IMR-90 (cell line): ENCODE results near the gene RND1. TPM values are rescaled to one million over a fixed set of nuclear protein-coding genes. Genes with fewer than 3 reads are reported as not detected.
"Not testable (repeated sequence)": the region's sequence is repeated elsewhere in the genome, so short reads cannot be mapped to it uniquely, and the experiment has no call there.

ENCODE experiments used
- ATAC-seq: fragments of 200-7000 bp; cut with Tn5 transposase; 2 replicates; pipeline ENCODE4 v1.9.1; 2020; ENCODE audit warnings: low read depth, mild to moderate bottlenecking, moderate library complexity
- BruUV-seq: library from RNA; stranded (reverse); fragments of 400-500 nt; replicated peaks from 2 replicates; lab custom pipeline; 2021; lab: Mats Ljungman, UMichigan
- CTCF ChIA-PET: fragments of 300-600 bp; formaldehyde crosslinking; extraction: SDS; loops from one replicate; lab custom pipeline; 2021; ENCODE audit warnings: antibody characterized with exemption; lab: Yijun Ruan, JAX
- POLR2A ChIA-PET: fragments of 300-600 bp; sonication (Branson Sonifier 250); formaldehyde crosslinking; loops from one replicate; lab custom pipeline; 2022; ENCODE audit warnings: antibody characterized with exemption; ENCODE audit not compliant: unreplicated experiment; lab: Charles Lee
- DNase-seq: peaks from one replicate; pipeline ENCODE4 v3.0.0; 2013
- H2AFZ ChIP-seq: replicated peaks from 2 replicates; pipeline ENCODE3; 2013; ENCODE audit warnings: low read length, mild to moderate bottlenecking; ENCODE audit not compliant: poor library complexity
- H2AK5ac ChIP-seq: 2 replicates; pipeline ENCODE4 v1.6.1; 2013; ENCODE audit warnings: low read depth, low read length, inconsistent platforms
- H2AK9ac ChIP-seq: replicated peaks from 2 replicates; pipeline ENCODE3; 2013; ENCODE audit warnings: mild to moderate bottlenecking, low read depth, low read length, moderate library complexity; ENCODE audit not compliant: poor library complexity
- H2BK120ac ChIP-seq: 2 replicates; pipeline ENCODE4 v1.6.1; 2013; ENCODE audit warnings: low read depth, low read length, inconsistent platforms
- H2BK15ac ChIP-seq: 3 replicates; pipeline ENCODE4 v1.6.1; 2013; ENCODE audit warnings: low read depth, low read length, inconsistent platforms
- H2BK20ac ChIP-seq: 2 replicates; pipeline ENCODE4 v1.6.1; 2013; ENCODE audit warnings: low read depth, mild to moderate bottlenecking, inconsistent platforms, low read length, moderate library complexity
- H2BK5ac ChIP-seq: 2 replicates; pipeline ENCODE4 v1.6.1; 2013; ENCODE audit warnings: mild to moderate bottlenecking, low read depth, low read length, inconsistent platforms; ENCODE audit not compliant: poor library complexity, severe bottlenecking
- H3K14ac ChIP-seq: replicated peaks from 2 replicates; pipeline ENCODE4 v1.6.1; 2013; ENCODE audit warnings: low read depth, low read length, inconsistent platforms
- H3K18ac ChIP-seq: 2 replicates; pipeline ENCODE4 v1.6.1; 2013; ENCODE audit warnings: low read depth, low read length, control low read depth
- H3K23ac ChIP-seq: 2 replicates; pipeline ENCODE4 v1.6.1; 2013; ENCODE audit warnings: low read depth, low read length, inconsistent platforms
- H3K27ac ChIP-seq: 2 replicates; pipeline ENCODE4 v1.5.1; 2013; ENCODE audit warnings: mild to moderate bottlenecking, control low read depth, low read length; ENCODE audit not compliant: insufficient read depth
- H3K27me3 ChIP-seq: 2 replicates; pipeline ENCODE4 v1.6.1; 2013; ENCODE audit warnings: low read length; ENCODE audit not compliant: control insufficient read depth, insufficient read depth
- H3K36me3 ChIP-seq: 2 replicates; pipeline ENCODE4 v1.6.1; 2013; ENCODE audit warnings: low read length, mixed read lengths; ENCODE audit not compliant: control insufficient read depth, insufficient read depth
- H3K4ac ChIP-seq: 2 replicates; pipeline ENCODE4 v1.6.1; 2013; ENCODE audit warnings: low read depth, low read length, inconsistent platforms
- H3K4me1 ChIP-seq: 2 replicates; pipeline ENCODE4 v1.6.1; 2013; ENCODE audit warnings: low read length, mixed read lengths; ENCODE audit not compliant: control insufficient read depth, insufficient read depth
- H3K4me2 ChIP-seq: 2 replicates; pipeline ENCODE4 v1.6.1; 2013; ENCODE audit warnings: low read depth, mild to moderate bottlenecking, control low read depth, low read length, moderate library complexity
- H3K4me3 ChIP-seq: 2 replicates; pipeline ENCODE4 v1.5.1; 2013; ENCODE audit warnings: low read depth, mild to moderate bottlenecking, control low read depth, low read length, moderate library complexity; ENCODE audit not compliant: insufficient read depth
- H3K56ac ChIP-seq: 2 replicates; pipeline ENCODE4 v1.6.1; 2013; ENCODE audit warnings: low read length, inconsistent platforms; ENCODE audit not compliant: insufficient read depth; ENCODE audit errors: extremely low read depth
- H3K79me1 ChIP-seq, 2 experiments: 2 replicates each; pipeline ENCODE4 v1.6.1; 2013; ENCODE audit warnings: low read length in 2 of 2, inconsistent platforms in 1 of 2, low read depth in 1 of 2
- H3K9ac ChIP-seq: 2 replicates; pipeline ENCODE4 v1.6.1; 2013; ENCODE audit warnings: low read depth, low read length, control low read depth
- H3K9me1 ChIP-seq: 2 replicates; pipeline ENCODE4 v1.6.1; 2013; ENCODE audit warnings: low read length, inconsistent platforms; ENCODE audit not compliant: insufficient read depth
- H3K9me3 ChIP-seq: 2 replicates; pipeline ENCODE4 v1.6.1; 2013; ENCODE audit warnings: low read length; ENCODE audit not compliant: control insufficient read depth, insufficient read depth
- H4K20me1 ChIP-seq: 2 replicates; pipeline ENCODE4 v1.6.1; 2013; ENCODE audit warnings: low read length, inconsistent platforms; ENCODE audit not compliant: insufficient read depth
- H4K5ac ChIP-seq: 2 replicates; pipeline ENCODE4 v1.6.1; 2013; ENCODE audit warnings: mild to moderate bottlenecking, low read depth, low read length, control low read depth
- H4K8ac ChIP-seq, 2 experiments: 2 replicates each; pipeline ENCODE4 v1.6.1; 2013; ENCODE audit warnings: low read depth in 2 of 2, low read length in 2 of 2, control low read depth in 1 of 2, inconsistent platforms in 1 of 2
- H4K91ac ChIP-seq: 2 replicates; pipeline ENCODE4 v1.6.1; 2013; ENCODE audit warnings: low read depth, low read length, inconsistent platforms; ENCODE audit not compliant: insufficient read depth
- WGBS, 2 experiments: methylation state at CpG; one replicate each; pipeline versions ENCODE4 v1.1.5 to v1.1.7; 2013; ENCODE audit warnings: missing lambda C conversion rate in 2 of 2; ENCODE audit not compliant: insufficient read length in 1 of 2; ENCODE audit errors: extremely low coverage in 2 of 2; 5-methylcytosine and 5-hydroxymethylcytosine counted together
- dilution Hi-C: fragments of 300-500 bp; cut with HindIII; formaldehyde crosslinking; loops from one replicate; pipeline ENCODE4 v1.14.3; 2018; ENCODE audit warnings: low sequenced_read_pairs; ENCODE audit not compliant: unreplicated experiment
- in situ Hi-C: fragments of 300-500 bp; cut with MboI; formaldehyde crosslinking; loops from 3 replicates; pipeline ENCODE4 v1.14.3; 2019; ENCODE audit warnings: low sequenced_read_pairs, inconsistent platforms, mixed read lengths
- intact Hi-C: fragments of 100-400 bp; cut with micrococcal nuclease; formaldehyde crosslinking; loops from 2 replicates; pipeline ENCODE4 v1.10.0; 2022
- polyA plus RNA-seq, 3 experiments: library from polyadenylated mRNA; depleted of rRNA; stranded (reverse); fragments of >200 nt; gene quantifications; 2 replicates each; pipeline ENCODE4 v1.2.3, GENCODE V29; 2012; ENCODE audit warnings: low replicate concordance in 1 of 3
- total RNA-seq: library from RNA; depleted of rRNA; stranded (reverse); fragments of >200 nt; gene quantifications from 2 replicates; pipeline ENCODE4 v1.2.3, GENCODE V29; 2012

RND1 gene
- total and polyA plus RNA-seq, 2 of the 4 experiments (the other 2 are of a cell fraction): under 0.01 to 0.21 TPM

DNA sequence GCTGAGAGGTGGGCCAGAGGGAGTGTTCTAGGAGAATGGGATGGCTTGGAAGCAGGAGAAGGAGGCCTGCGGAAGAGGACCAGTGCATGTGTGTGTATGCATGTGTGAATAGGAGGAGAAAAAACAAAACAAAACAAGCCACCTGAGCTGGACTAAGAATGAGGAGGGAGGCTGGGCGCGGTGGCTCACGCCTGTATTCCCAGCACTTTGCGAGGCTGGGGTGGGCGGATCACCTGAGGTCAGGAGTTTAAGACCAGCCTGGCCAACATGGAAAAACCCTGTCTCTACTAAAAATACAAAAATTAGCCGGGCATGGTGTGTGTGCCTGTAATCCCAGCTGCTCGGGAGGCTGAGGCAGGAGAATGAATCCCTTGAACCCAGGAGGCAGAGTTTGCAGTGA is 7.9 kb upstream of the RND1 start:
- H2BK120ac ChIP-seq, H2AK9ac ChIP-seq, in situ Hi-C loops, H4K91ac ChIP-seq, intact Hi-C loops, ATAC-seq, DNase-seq, H3K36me3 ChIP-seq, BruUV-seq, H3K9me1 ChIP-seq, H3K14ac ChIP-seq, H3K9me3 ChIP-seq, H3K27ac ChIP-seq, H4K5ac ChIP-seq, H3K23ac ChIP-seq, H3K4me1 ChIP-seq, H3K4me2 ChIP-seq, H3K4ac ChIP-seq, H2AFZ ChIP-seq, H3K4me3 ChIP-seq, H3K79me1 ChIP-seq, H2BK5ac ChIP-seq, H3K18ac ChIP-seq, POLR2A ChIA-PET, H2BK20ac ChIP-seq, H3K9ac ChIP-seq, H2AK5ac ChIP-seq, H4K8ac ChIP-seq, H4K20me1 ChIP-seq, H2BK15ac ChIP-seq, dilution Hi-C loops, H3K56ac ChIP-seq: not testable (repeated sequence)
- WGBS, 2 experiments: no CpG with 5 or more reads among the region's 8 CpGs
- H3K27me3 ChIP-seq: peaks cover 16% of the 10 kb centered on the region
- CTCF ChIA-PET: interaction anchor here (1.2 to 2.2 kb wide), 3 partner anchors 17 to 21 kb away, joined by 3 to 7 read pairs (median 7); no protein-coding TSS in a partner anchor
